NCI-H2227 treated with DMSO at 0.1 percent for 48 hours (cell line): ENCODE results near the gene GREB1.

ENCODE experiments used
- DNase-seq: peaks from one replicate; lab custom pipeline; 2025; lab: John Stamatoyannopoulos, UW

The GREB1 gene

GRCh38 chr2:11539317-11540147 is 5.7 kb downstream of the GREB1 start:
- DNase-seq, result no peak

GRCh38 chr2:11540148-11540995 is 6.5 kb downstream of the GREB1 start:
- no peak for DNase-seq

GRCh38 chr2:11540996-11541692 is 7.3 kb downstream of the GREB1 start:
- DNase-seq, result no peak

GRCh38 chr2:11541693-11542274 is 7.9 kb downstream of the GREB1 start:
- no peak for DNase-seq

- DNase-seq, result no peak
Observed at GRCh38 chr2:11542275-11542819, 8.5 kb downstream of the GREB1 start.

- DNase-seq, result no peak
Observed at GRCh38 chr2:11543337-11544216, 9.7 kb downstream of the GREB1 start.

GRCh38 chr2:11546072-11546471 is 12.2 kb downstream of the GREB1 start:
- DNase-seq, result no peak

GRCh38 chr2:11547912-11548497 is 14.2 kb downstream of the GREB1 start:
- DNase-seq, result no peak

- DNase-seq, result no peak
Observed at GRCh38 chr2:11550302-11550701, 16.5 kb downstream of the GREB1 start.

- no peak for DNase-seq
Observed at GRCh38 chr2:11550901-11551568, 17.2 kb downstream of the GREB1 start.

- DNase-seq, result no peak
Observed at GRCh38 chr2:11551569-11552259, 17.9 kb downstream of the GREB1 start.

GRCh38 chr2:11552260-11552638 is 18.4 kb downstream of the GREB1 start:
- no peak for DNase-seq

- no peak for DNase-seq
Observed at GRCh38 chr2:11553661-11554398, 20.0 kb downstream of the GREB1 start.

- no peak for DNase-seq
Observed at GRCh38 chr2:11554399-11554716, 20.5 kb downstream of the GREB1 start.

- DNase-seq, result no peak
Observed at GRCh38 chr2:11556101-11556806, 22.4 kb downstream of the GREB1 start.

GRCh38 chr2:11558214-11558886 is 24.5 kb downstream of the GREB1 start:
- no peak for DNase-seq

GRCh38 chr2:11559066-11559785 is 25.4 kb downstream of the GREB1 start:
- no peak for DNase-seq
